Activated T-helper 1 cell treated with Interleukin-2 at 50 U/mL for 16 hours (primary cell): ENCODE measurements around the gene CELA1.
"Not testable (repeated sequence)": the region's sequence is repeated elsewhere in the genome, so short reads cannot be mapped to it uniquely, and the experiment has no call there.

Source experiments
- DNase-seq: peaks from one replicate; pipeline ENCODE4 v3.0.0-alpha.2; 2020; ENCODE audit warnings: low read depth

CELA1 gene

GRCh38 chr12:51342416-51342815, 4.1 kb downstream of the CELA1 start:
- DNase-seq, result no peak

DNA sequence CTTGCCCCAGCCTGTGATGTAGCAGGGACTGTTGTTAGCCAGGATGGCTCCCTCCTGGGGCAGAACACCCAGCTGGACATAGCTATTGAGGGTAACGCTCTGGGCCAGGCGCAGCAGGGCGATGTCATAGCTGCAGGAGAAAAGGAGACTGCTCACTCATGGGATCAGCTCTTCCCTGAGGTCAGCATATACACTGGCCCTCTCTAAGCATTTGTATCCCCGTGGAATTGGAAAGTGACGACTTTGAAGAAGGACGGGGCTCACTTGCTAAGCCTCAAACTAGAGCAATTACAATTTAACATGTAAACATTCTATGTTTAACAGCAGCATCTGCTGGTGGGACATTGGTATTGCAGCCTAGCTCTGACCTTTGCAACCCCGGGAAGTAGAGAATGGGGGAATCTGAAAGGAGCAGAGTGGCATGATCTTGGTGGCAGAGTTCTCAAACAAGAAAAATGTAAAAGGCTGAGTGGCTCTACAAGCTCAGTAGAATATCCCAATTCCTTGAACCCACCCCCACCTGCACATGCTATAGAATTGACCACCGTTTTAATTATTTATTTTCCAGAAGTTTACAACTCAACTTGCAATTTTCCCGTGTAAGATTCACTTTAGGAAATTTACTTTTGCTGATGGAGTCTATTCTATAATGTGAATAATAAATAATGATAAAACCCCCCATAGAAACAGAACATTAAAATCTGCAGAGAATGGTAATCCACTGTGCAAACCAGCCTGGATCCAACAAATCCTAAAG, 5.0 kb downstream of the CELA1 start:
- peak; percentile 47 for DNase-seq

DNA sequence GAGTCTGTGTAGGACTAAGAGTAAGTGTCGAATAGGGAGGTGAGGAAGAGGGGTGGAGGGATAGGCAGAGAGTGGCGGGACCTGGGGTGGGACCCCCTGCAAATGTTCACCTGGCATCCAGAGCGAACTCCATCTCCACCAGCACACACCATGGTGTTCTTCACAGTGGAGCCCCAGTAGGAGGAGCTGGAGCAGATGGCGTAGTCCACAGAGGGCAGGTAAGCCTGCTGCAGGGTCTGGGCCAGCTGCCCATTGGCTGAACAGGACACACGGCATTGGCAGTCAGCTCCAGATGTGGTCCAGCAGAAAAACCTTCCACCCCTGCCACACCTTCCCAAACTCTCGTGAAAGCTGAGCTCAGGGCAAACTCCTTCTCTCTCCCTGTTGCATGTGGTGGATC, 6.7 kb downstream of the CELA1 start:
- no peak for DNase-seq

DNA sequence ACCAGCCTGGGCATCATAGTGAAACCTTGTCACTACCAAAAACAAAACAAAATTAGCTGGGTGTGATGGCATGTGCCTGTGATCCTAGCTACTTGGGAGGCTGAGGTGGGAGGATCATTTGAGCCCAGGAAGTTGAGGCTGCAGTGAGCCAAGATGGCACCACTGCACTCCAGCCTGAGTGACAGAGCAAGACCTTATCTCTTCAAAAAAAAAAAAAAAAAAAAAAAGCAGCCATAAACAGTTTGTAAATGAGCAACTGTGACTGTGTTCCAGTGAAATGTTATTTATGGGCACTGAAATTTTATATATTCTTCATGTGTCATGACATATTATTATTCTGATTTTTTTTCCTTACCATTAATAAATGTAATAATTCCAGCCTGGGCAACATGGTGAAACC, 9.1 kb downstream of the CELA1 start:
- not testable (repeated sequence) for DNase-seq

- DNase-seq, result no peak
Measured at GRCh38 chr12:51335931-51336330, 10.5 kb downstream of the CELA1 start.

- DNase-seq, result no peak
Measured at GRCh38 chr12:51334764-51335163, 11.7 kb downstream of the CELA1 start.

DNA sequence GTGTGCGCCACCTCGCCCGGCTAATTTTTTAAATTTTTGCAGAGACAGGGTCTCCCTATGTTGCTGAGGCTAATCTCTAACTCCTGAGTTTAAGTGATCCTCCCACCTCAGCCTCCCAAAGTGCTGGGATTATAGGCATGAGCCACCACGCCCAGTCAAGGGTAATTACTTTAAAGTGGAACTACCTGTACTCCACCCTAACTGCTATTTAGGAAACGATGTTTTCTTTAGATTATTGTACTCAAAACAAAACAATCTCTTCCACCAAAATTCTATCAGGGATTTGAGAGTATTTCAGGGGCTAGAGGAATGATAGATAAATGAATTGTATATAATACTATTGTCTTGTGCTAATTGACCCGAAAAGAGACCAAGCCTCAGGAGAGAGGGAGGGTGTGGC, 12.9 kb downstream of the CELA1 start:
- DNase-seq, result no peak

GRCh38 chr12:51330186-51330585, 16.3 kb downstream of the CELA1 start:
- no peak for DNase-seq

DNA sequence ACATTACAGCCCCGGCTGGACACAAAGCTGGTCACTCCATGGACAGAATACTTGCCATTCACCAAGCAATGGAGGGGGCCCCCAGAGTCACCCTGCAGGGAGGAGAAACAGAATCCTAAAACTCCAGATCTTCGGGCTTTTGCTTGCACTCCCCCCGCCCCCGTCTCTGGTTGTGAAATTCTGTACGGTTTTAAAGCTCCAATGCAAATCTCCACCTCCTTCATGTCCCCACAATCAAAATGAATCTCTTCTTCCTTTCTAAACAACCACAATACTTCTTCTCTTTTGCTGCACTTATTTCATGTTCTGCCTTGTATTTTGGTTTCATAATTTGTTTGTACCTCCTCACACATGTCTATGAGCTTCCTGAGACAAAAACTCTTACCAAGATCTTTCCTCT, 16.7 kb downstream of the CELA1 start:
- no peak for DNase-seq

- DNase-seq, result no peak
Measured at GRCh38 chr12:51328587-51328986, 17.9 kb downstream of the CELA1 start.

DNA sequence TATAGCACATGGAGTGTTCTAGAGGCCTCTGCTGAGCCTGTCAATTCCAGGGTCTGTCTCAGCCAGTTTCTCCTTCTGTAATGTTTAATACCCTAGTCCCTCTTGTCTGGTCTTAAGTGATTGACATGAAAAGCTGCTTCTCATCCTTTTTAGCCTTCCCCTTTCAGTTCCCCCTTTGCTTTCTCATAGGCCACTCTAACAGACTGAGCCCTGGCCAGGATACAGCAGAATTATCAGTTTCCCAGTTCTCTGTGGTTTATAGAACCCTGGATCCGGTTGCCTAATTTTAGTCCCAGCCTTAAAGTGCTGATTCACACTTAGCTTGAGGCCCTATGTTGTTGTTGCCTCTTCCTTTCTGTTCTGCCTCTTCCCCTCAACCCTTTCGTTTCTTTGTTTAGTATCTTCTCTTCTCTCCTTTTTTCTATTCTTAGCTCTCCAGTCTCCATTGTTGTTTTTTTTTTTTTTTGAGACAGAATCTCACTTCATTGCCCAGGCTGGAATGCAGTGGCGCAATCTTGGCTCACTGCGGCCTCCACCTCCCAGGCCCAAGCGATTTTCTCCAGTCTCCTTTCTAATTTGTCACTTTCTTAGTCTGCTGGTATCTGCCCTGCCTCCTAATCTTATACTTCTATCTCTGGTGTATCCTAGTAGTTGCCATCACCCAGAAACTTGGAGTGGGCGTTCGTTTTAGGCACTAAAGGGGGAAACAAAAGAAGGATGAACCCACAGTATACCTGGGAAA, 19.6 kb downstream of the CELA1 start:
- no peak for DNase-seq

DNA sequence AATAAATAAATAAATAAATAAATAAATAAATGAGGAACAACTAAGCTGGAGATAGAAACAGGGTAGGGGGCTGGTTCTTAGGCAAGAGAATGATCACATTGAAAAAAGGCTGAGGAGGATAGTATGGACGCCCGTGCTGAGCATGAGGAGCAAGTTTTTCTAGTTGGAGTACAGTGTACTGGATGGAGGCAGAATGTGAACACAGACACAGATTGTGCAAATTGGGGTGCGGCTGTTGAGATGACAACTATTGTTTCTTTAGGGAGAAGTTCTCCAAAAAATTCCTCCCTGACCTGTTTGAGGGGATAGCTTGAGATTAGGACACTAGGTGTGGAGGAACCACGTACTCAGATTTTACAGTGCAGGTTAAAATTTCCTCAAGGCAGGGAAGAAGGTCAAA, 21.5 kb downstream of the CELA1 start:
- no peak for DNase-seq

DNA sequence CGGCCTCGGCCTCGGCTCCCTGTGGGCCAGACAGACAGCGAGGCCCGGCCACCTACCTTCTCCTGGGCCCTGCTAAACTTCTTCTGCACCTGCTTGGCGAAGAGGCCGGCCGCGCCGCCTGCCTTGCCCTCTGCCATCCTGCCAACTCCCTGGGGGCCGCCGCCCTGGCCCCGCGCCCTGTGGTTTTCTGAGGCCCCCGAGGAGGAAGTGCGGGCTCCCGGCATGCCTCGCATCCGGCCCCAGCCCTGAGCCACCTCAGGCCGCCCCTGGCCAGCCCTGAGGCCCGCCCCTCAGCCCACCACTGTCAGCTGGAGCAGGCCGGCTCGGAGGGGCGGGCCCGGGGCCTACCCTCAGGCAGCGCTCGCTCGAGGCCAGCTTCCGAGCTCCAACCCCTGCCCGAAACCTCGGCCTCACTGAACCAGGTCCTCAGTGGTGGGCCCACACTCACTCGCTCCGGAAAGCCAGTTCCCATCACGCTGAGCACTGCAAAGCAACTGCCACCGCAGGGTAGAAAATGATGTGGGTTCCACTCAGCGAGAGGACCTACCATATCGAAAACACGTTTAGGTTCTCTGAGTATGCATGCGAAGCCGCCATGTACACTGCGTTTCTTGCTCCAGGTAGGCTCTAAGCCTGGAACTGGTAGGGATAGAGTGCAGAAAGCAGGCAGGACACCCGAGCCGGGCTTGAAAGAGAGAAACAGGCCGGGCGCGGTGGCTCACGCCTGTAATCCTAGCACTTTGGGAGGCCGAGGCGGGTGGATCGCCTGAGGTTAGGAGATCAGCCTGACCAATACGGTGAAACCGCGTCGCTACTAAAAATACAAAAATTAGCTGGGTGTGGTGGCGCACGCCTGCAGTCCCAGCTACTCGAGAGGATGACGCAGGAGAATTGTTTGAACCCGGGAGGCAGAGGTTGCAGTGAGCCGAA, 22.2 kb downstream of the CELA1 start, which contains the start of gene BIN2:
BIN2 (minus strand) TSS at position 209 of the 930 bp plus-strand sequence; CDS start at position 137, 72 bp downstream.
- peak; percentile 72 for DNase-seq

DNA sequence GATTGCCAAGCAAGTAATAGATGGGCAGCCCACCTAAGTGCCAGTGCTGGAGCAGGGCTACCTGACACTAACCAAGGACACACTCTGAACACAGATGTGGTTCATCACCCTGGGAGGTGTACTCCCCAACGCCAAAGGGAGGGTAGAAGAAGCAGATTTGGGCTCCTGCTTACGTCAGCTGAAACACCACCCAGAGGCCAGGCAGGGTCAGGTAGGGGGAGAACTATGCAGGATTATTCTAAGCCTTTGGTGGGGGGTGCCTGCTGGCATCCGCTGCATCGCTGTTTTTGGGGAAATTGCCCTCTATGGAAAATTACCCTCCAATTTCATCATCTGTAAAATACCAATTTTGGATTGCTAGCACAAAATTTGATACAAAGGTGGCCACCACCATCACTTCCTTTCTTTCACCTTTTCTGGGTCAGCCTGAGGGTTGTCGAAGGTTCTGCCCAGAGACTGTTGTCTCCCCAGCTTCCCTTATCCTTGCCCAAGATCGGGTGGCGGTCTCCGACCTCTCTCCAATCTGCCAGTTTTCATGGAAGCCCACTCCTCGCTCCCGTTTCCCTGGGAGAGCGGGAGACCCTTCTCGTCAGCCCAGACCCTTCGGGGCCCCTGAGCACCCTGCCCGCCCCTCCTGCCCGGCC, 23.0 kb downstream of the CELA1 start:
- DNase-seq, result peak; percentile 37

GRCh38 chr12:51322452-51322851, 24.0 kb downstream of the CELA1 start:
- no peak for DNase-seq

- DNase-seq, result no peak
Measured at GRCh38 chr12:51321882-51322281, 24.6 kb downstream of the CELA1 start.

DNA sequence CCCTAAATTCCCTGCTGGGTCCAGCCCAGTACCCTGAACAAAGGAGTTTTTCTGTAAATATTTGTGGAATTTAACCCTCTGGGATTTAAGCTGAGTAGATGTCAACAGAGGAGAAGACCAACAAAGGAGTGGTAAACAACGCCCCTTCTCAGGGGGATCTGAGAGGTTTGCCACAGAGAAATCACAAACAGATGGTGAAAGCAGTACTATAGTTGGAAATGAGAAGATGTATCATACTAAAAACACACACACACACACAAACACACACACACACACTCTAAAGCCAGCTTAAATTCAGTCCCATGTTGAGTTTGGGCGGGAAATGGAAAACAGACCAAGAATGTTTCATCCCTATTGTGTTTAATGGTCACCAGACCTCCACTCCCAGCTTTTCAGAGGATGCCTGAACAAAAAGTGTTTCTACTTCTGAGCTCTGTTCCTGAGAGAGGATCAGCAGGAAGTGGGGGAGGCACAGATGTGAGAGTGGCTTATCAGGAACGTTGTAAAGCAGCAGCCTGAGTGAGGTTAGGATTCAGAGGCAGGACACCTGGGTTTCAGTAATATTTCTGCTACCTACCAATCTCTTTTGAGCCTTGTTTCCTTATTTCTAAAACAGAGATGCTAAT, 25.7 kb downstream of the CELA1 start:
- DNase-seq, result no peak

DNA sequence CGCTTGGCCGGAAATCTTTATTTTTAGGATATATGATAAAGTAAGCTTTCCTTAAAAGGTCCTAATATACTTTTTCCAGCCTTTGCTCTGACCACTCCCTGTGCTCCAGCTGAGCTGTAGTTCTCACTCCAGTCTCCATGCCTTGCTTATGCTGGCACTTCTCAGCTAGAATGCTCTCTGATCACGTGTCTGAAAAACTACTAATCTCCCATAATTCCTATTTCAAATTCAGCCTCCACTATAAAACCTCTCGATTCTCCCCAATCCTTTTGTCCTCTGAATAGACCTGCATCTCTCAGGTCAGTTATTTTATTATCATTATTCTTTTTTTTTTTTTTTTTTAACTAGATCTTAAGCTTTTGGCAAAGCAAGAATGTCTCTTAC, 26.2 kb downstream of the CELA1 start:
- DNase-seq, result no peak

DNA sequence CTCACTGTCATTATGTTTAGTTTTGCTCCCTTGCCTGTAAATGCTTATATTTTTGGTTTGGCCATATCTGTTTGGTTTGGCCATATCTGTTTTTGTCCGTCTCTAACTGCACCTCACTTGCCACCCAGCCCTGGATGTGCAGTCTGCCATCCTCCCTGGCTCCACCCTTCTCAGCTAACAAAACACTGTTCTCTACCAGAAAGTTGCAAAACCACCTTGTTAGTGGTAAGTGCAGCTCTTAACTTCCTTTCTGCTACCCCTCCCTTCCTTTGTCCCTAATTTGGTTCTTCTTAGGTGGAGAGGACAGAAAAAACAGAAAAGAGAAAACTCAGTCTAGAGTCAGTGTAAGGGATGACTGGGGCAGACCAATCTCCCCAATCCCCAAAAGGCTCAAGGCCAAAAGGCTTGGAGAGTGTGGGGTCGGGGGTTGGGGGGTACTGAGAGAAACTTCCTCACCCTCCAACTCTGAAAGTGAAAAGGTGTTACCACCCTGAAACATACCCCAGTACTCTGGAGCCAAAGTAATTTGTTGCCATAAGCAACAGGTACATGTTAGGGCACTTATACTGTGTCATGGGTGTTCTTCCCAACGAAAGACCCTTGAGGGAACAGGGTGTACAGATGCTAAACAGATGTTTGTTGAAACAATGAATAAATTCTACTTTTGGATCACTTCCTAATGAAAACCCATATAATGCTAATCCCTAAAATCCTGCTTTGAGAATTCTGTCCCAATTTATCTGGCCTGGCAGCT, 27.5 kb downstream of the CELA1 start:
- peak; percentile 29 for DNase-seq

DNA sequence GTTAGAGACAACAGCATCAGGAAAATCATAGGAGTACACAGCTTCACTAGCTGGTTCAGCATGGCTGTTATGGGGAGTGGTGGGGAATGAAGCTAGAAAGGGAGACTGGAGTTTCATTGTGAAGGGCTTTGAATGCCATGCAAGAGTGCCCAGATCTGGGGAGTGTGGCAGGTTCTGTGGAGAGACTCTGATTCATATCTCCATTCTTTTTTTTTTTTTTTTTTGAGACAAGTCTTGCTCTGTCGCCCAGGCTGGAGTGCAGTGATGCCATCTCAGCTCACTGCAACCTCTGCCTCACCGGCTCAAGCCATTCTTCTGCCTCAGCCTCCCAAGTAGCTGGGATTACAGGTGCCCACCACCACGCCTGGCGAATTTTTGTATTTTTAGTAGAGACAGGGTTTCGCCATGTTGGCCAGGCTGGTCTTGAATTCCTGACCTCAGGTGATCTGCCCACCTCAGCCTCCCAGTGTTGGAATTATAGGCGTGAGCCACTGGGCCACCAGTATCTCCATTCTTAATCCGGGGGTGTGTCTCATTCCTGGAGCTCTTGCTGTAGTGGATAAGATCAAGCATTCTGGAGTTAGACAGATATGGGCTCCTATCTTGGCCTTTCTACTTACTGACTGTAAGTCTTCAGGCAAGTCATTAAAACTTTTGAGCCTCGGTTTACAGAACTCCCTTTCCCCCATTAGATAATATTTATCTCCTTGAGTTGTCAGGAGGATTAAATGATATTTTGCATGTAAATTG, 28.2 kb downstream of the CELA1 start:
- not testable (repeated sequence) for DNase-seq
